ENCODE data around the gene CALD1. TPM values are rescaled to one million over a fixed set of nuclear protein-coding genes. Genes with fewer than 3 reads are reported as not detected.

CALD1 gene
- total RNA-seq, 1 donor from 2014 or later, result 61.8 TPM

GRCh38 chr7:134768243-134768642 lies 11.2 kb upstream of the CALD1 start:
- no peak for TF ChIP-seq CTCF (IDR thresholded peaks at IDR 0.05; ENCODE audit: partially characterized antibody, unreplicated experiment)
- H3K4me3 Mint-ChIP-seq (ENCODE audit: unreplicated experiment), result no peak overlapping the region
- H3K27me3 Mint-ChIP-seq (ENCODE audit: unreplicated experiment), result no peaks in the 10 kb centered on the region
- no peak for DNase-seq
- H3K36me3 Mint-ChIP-seq (ENCODE audit: unreplicated experiment), result no peaks in the 10 kb centered on the region
- H3K4me1 Mint-ChIP-seq (ENCODE audit: low read depth, unreplicated experiment), result peaks cover 5% of the 10 kb centered on the region
- H3K9me3 Mint-ChIP-seq (ENCODE audit: unreplicated experiment), result no peaks in the 10 kb centered on the region
- no peak overlapping the region for H3K27ac Mint-ChIP-seq (ENCODE audit: unreplicated experiment)

GRCh38 chr7:134770676-134771075 lies 8.8 kb upstream of the CALD1 start:
- Mint-ChIP-seq H3K27ac (ENCODE audit: unreplicated experiment) (no peak overlapping the region), H3K4me1 (ENCODE audit: low read depth, unreplicated experiment) (peaks cover 5% of the 10 kb centered on the region), H3K9me3 (ENCODE audit: unreplicated experiment) (no peaks in the 10 kb centered on the region), H3K27me3 (ENCODE audit: unreplicated experiment) (no peaks in the 10 kb centered on the region), H3K36me3 (ENCODE audit: unreplicated experiment) (no peaks in the 10 kb centered on the region), H3K4me3 (ENCODE audit: unreplicated experiment) (no peak overlapping the region)
- no peak for DNase-seq
- no peak for TF ChIP-seq CTCF (IDR thresholded peaks at IDR 0.05; ENCODE audit: partially characterized antibody, unreplicated experiment)

GRCh38 chr7:134771111-134771510 lies 8.3 kb upstream of the CALD1 start:
- no peaks in the 10 kb centered on the region for H3K9me3 Mint-ChIP-seq (ENCODE audit: unreplicated experiment)
- TF ChIP-seq CTCF (IDR thresholded peaks at IDR 0.05; ENCODE audit: partially characterized antibody, unreplicated experiment), result no peak
- no peak overlapping the region for H3K27ac Mint-ChIP-seq (ENCODE audit: unreplicated experiment)
- H3K27me3 Mint-ChIP-seq (ENCODE audit: unreplicated experiment), result no peaks in the 10 kb centered on the region
- H3K4me1 Mint-ChIP-seq (ENCODE audit: low read depth, unreplicated experiment), result peaks cover 5% of the 10 kb centered on the region
- no peak overlapping the region for H3K4me3 Mint-ChIP-seq (ENCODE audit: unreplicated experiment)
- DNase-seq, result no peak
- no peaks in the 10 kb centered on the region for H3K36me3 Mint-ChIP-seq (ENCODE audit: unreplicated experiment)

- H3K27ac Mint-ChIP-seq (ENCODE audit: unreplicated experiment), result no peak overlapping the region
- peaks cover 3% of the 10 kb centered on the region for H3K4me1 Mint-ChIP-seq (ENCODE audit: low read depth, unreplicated experiment)
- no peaks in the 10 kb centered on the region for H3K36me3 Mint-ChIP-seq (ENCODE audit: unreplicated experiment)
- no peak for TF ChIP-seq CTCF (IDR thresholded peaks at IDR 0.05; ENCODE audit: partially characterized antibody, unreplicated experiment)
- no peak for DNase-seq
- no peaks in the 10 kb centered on the region for H3K27me3 Mint-ChIP-seq (ENCODE audit: unreplicated experiment)
- H3K9me3 Mint-ChIP-seq (ENCODE audit: unreplicated experiment), result no peaks in the 10 kb centered on the region
- no peak overlapping the region for H3K4me3 Mint-ChIP-seq (ENCODE audit: unreplicated experiment)
Observed at GRCh38 chr7:134771889-134772288, 7.5 kb upstream of the CALD1 start.

- H3K4me1 Mint-ChIP-seq (ENCODE audit: low read depth, unreplicated experiment), result peaks cover 4% of the 10 kb centered on the region
- H3K9me3 Mint-ChIP-seq (ENCODE audit: unreplicated experiment), result no peaks in the 10 kb centered on the region
- TF ChIP-seq CTCF (IDR thresholded peaks at IDR 0.05; ENCODE audit: partially characterized antibody, unreplicated experiment), result no peak
- H3K36me3 Mint-ChIP-seq (ENCODE audit: unreplicated experiment), result no peaks in the 10 kb centered on the region
- no peak overlapping the region for H3K4me3 Mint-ChIP-seq (ENCODE audit: unreplicated experiment)
- H3K27me3 Mint-ChIP-seq (ENCODE audit: unreplicated experiment), result no peaks in the 10 kb centered on the region
- DNase-seq, result no peak
- no peak overlapping the region for H3K27ac Mint-ChIP-seq (ENCODE audit: unreplicated experiment)
Observed at GRCh38 chr7:134772401-134772800, 7.0 kb upstream of the CALD1 start.

Measured in glutamatergic neuron (in vitro differentiated cells).